D721Med (cell line): ENCODE measurements around the gene PKD1L1.

Experiments used
- DNase-seq: peaks from one replicate; pipeline ENCODE4 v3.0.0; 2011; ENCODE audit warnings: low spot score; ENCODE audit not compliant: insufficient read length
- FAIRE-seq: peaks from 2 replicates; lab custom pipeline; 2011; peaks lifted over from hg19 to GRCh38; lab: Jason Lieb, UNC
- TF ChIP-seq, protein P1 (sequence below): IDR thresholded peaks from 2 replicates; pipeline ENCODE4 v1.5.1; 2012; ENCODE audit warnings: mild to moderate bottlenecking, control low read depth; ENCODE audit not compliant: insufficient read depth; ENCODE audit errors: missing control alignments

Gene PKD1L1

DNA sequence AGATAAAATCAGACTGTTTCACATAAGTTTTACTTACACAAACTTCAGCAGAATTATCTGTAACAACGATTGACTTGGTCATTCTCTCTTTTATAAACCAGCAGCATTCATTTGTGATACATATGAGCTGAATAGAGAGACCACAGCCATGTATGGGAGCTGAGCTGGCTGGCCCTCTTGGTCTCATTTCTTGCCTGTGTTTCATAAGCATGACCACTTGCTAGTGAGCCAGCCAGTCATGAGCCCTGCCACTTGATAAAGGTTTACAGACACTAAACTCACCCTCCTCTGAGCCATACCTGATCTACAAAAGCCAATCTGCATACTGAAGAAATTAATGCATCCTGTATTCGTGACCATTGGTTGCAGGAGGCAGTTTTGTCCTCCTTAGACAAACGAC, 82.1 kb downstream of the PKD1L1 start:
- FAIRE-seq (no peak), DNase-seq (no peak)
- TF ChIP-seq, protein P1, sequence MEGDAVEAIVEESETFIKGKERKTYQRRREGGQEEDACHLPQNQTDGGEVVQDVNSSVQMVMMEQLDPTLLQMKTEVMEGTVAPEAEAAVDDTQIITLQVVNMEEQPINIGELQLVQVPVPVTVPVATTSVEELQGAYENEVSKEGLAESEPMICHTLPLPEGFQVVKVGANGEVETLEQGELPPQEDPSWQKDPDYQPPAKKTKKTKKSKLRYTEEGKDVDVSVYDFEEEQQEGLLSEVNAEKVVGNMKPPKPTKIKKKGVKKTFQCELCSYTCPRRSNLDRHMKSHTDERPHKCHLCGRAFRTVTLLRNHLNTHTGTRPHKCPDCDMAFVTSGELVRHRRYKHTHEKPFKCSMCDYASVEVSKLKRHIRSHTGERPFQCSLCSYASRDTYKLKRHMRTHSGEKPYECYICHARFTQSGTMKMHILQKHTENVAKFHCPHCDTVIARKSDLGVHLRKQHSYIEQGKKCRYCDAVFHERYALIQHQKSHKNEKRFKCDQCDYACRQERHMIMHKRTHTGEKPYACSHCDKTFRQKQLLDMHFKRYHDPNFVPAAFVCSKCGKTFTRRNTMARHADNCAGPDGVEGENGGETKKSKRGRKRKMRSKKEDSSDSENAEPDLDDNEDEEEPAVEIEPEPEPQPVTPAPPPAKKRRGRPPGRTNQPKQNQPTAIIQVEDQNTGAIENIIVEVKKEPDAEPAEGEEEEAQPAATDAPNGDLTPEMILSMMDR, result no peak

DNA sequence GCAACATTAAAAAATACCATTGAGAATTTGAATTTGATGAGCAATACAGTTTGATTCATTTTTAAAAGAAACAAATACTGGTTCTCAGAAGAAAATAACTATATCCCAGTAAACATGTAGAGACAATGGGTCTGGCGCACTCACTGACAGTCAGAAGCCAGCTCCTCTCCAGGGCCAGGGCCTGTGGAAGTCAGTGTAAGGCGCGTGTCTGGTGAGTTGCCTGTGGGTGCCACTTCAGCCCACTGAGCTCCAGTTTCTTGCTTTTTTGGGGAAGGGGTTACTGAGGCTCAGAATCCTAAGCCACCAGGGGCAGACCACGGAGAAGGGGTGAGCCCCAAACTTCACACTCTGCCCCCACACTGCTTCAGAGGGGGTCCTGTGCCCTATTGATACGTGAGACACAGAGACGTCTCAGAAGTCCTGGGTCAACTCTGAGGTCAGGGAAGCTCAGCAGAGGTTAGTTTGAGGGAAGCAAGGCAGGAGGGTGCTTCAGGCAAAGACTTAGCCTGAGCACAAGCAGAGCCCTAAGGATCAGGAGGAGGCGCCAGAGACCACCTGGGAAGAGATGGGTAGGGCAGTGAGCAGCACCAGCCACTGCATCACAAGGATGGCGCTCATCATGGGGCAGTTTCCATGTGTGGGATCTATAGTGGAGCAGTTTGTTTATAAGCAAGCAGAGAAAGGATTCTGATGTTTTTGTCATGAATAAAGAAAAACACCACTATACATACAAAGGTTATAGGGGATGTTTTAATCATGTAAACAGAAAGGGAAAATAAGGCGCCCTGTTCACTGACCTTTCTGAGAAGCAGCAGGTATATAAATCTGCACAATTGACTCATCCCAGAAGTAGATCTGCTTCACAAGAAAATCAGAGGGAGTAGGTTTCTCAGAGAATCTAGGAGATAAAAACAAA, 95.7 kb downstream of the PKD1L1 start:
- FAIRE-seq (no peak), DNase-seq (no peak)
- TF ChIP-seq, protein P1, result no peak

DNA sequence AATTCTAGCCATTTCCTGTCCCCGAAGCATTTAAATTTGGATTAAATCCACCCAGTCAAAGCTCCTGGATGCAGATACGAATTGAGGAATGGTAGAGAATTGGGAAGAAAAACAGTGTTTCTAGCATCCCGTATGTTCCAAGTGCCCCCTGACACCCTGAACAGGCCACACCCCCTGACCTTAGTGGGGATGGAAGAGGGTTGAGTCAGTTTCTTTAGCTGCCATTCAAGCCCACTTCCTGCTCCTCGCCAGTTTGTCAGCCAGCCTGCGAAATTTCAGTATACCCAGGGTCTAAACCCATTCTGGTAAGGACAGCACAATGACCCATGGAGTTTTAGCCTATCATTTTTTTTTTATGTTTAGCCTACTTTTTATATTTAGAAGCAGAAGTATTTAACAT, 101.1 kb downstream of the PKD1L1 start:
- TF ChIP-seq, protein P1, result no peak
- DNase-seq, result no peak
- no peak for FAIRE-seq

DNA sequence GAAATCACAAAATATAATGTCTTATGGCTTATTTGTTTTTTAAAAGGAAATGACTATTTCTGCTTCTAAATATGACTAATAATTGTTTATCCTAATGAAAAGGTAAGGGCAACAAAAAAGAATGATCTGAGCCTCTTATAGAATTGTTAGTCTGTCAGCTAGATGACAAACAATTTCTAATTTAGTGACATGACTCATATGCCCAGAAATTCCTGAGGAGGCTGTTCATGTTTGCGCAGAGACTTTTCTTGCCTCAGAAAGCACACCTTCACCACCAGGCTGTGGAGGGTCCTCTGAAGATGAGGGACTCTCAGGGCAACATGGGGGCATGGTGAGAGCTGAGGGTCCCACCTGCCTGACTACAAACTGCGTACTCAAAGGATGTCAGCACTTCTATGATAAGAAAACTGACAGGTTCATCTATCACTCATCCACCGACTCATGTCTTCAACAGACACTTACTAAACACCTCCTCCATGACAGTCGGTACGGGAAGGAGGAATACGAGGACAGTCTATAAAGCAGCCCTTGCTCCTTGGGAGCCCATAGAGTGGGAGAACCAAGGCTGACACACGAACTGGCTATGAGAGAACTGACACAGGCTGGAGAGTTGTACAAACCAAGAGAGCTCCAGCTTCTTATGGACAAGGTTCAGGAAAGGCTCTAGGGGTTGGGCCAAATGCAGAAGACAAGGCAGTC, 102.0 kb downstream of the PKD1L1 start:
- FAIRE-seq, result no peak
- TF ChIP-seq, protein P1, result no peak
- no peak for DNase-seq

DNA sequence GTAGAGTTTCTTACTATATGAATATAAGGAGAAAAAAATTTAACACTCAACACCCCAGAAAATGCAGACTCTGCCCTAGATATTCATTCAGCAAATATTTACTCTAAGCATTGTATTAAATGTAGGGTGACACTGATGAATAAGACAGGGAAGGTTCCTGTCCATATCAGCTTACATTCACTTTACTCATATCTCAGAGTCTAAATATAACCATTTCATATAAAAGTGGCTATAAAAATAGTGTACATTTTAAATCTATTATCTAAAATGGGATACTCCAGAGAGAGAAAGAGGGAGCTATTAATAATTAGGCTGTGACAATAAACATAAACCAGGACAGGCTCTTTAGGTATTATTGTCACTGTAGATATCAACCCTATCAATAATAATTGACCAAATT, 104.0 kb downstream of the PKD1L1 start:
- no peak for FAIRE-seq

DNA sequence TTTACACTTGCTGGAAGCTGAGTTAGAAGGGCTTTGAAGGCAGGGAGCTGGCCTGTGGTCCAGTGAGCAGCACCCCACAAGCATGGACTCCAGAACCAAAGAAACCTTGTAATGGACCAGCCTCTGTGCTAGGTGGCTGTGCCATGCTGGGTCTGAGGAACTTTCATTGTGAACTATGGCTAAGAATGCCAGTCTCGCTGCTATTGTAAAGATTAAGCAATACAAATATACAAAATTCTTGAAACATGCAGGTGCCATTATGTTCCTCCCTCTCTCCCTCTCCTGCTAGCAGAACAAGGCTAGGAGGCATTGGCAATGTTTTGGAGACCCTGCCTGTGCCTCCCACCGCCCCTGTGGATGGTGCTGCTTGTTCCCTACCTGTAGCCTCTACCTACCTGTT, 105.0 kb downstream of the PKD1L1 start:
- TF ChIP-seq, protein P1, result no peak
- DNase-seq (no peak), FAIRE-seq (no peak)

More for the DNA sequence above, 104.0 kb downstream of the PKD1L1 start:
- no peak for DNase-seq
- TF ChIP-seq, protein P1, result no peak
